IMR-90 (cell line): Measurements from ENCODE around the gene CFAP119.

Experiments
- BHLHE40 ChIP-seq: fragments of 150-350 bp; IDR thresholded peaks from 2 replicates; pipeline ENCODE4 v1.6.1; 2016; ENCODE audit warnings: mild to moderate bottlenecking, low read depth, low read length
- CEBPB ChIP-seq: IDR thresholded peaks from 2 replicates; pipeline ENCODE4 v1.6.1; 2012; ENCODE audit warnings: low read depth, low read length, improper control_type of control experiment
- CHD1 ChIP-seq: IDR thresholded peaks from 2 replicates; pipeline ENCODE4 v1.6.1; 2012; ENCODE audit warnings: low read depth, low read length, improper control_type of control experiment
- FOS ChIP-seq: fragments of 150-350 bp; IDR thresholded peaks from 2 replicates; pipeline ENCODE4 v1.6.1; 2016; ENCODE audit warnings: low read depth, low read length
- MXI1 ChIP-seq: IDR thresholded peaks from 2 replicates; pipeline ENCODE4 v1.6.1; 2012; ENCODE audit warnings: low read depth, mild to moderate bottlenecking, low read length, moderate library complexity, borderline replicate concordance
- POLR2A ChIP-seq: IDR thresholded peaks from 2 replicates; pipeline ENCODE4 v1.6.1; 2012; ENCODE audit warnings: mild to moderate bottlenecking, low read depth, low read length
- RAD21 ChIP-seq: IDR thresholded peaks from 2 replicates; pipeline ENCODE4 v1.6.1; 2012; ENCODE audit warnings: low read length, improper control_type of control experiment
- SMC3 ChIP-seq: fragments of 150-350 bp; IDR thresholded peaks from 2 replicates; pipeline ENCODE4 v1.6.1; 2016; ENCODE audit warnings: low read depth, mild to moderate bottlenecking, antibody characterized with exemption, low read length, moderate library complexity
- TF ChIP-seq, protein P1 (sequence below): conservative IDR thresholded peaks from 2 replicates; pipeline ENCODE4 v1.5.1; 2012; ENCODE audit warnings: mild to moderate bottlenecking, low read depth, low read length, improper control_type of control experiment
- TF ChIP-seq, protein P2 (sequence below): fragments of 150-350 bp; IDR thresholded peaks from 2 replicates; pipeline ENCODE4 v1.6.1; 2017; ENCODE audit warnings: mild to moderate bottlenecking, antibody characterized with exemption, low read length, low read depth
- TF ChIP-seq, protein P3 (sequence below): fragments of 150-350 bp; IDR thresholded peaks from 2 replicates; pipeline ENCODE4 v1.6.1; 2016; ENCODE audit warnings: low read depth, mild to moderate bottlenecking, low read length, moderate library complexity, borderline replicate concordance

DNA sequence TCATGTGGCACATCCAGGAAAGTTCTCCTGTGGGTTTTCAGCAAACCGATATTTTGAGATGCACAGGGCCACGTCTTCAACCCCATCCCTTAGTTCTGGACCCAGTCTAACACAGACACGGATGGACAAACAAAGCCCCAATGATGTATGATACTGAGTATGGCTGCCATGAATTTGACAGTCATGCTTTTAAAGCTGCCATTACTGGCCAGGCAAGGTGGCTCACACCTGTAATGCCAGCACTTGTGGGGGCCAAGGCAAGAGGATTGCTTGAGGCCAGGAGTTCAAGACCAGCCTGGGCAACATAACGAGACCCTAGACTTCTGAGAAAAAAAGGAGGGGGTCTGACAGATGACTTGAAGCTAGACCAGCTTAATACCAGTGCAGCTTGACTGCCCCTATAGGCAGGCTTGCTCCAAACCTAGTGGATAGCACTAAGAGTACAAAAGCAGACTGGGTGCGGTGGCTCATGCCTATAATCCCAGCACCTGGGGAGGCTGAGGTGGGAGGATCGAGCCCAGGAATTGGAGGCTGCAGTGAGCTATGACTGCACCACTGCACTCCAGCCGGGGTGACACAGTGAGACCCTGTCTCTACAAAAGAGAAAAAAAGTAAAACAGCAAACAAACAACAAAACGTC lies 35.9 kb upstream of the CFAP119 start:
- TF ChIP-seq, protein P1, sequence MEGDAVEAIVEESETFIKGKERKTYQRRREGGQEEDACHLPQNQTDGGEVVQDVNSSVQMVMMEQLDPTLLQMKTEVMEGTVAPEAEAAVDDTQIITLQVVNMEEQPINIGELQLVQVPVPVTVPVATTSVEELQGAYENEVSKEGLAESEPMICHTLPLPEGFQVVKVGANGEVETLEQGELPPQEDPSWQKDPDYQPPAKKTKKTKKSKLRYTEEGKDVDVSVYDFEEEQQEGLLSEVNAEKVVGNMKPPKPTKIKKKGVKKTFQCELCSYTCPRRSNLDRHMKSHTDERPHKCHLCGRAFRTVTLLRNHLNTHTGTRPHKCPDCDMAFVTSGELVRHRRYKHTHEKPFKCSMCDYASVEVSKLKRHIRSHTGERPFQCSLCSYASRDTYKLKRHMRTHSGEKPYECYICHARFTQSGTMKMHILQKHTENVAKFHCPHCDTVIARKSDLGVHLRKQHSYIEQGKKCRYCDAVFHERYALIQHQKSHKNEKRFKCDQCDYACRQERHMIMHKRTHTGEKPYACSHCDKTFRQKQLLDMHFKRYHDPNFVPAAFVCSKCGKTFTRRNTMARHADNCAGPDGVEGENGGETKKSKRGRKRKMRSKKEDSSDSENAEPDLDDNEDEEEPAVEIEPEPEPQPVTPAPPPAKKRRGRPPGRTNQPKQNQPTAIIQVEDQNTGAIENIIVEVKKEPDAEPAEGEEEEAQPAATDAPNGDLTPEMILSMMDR = no peak
- TF ChIP-seq, protein P2, sequence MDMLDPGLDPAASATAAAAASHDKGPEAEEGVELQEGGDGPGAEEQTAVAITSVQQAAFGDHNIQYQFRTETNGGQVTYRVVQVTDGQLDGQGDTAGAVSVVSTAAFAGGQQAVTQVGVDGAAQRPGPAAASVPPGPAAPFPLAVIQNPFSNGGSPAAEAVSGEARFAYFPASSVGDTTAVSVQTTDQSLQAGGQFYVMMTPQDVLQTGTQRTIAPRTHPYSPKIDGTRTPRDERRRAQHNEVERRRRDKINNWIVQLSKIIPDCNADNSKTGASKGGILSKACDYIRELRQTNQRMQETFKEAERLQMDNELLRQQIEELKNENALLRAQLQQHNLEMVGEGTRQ = no peak
- no peak for TF ChIP-seq RAD21
- no peak for TF ChIP-seq POLR2A
- TF ChIP-seq MXI1 = no peak
- TF ChIP-seq, protein P3, sequence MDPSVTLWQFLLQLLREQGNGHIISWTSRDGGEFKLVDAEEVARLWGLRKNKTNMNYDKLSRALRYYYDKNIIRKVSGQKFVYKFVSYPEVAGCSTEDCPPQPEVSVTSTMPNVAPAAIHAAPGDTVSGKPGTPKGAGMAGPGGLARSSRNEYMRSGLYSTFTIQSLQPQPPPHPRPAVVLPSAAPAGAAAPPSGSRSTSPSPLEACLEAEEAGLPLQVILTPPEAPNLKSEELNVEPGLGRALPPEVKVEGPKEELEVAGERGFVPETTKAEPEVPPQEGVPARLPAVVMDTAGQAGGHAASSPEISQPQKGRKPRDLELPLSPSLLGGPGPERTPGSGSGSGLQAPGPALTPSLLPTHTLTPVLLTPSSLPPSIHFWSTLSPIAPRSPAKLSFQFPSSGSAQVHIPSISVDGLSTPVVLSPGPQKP = no peak
- TF ChIP-seq SMC3 = no peak
- TF ChIP-seq BHLHE40 = no peak
- no peak for TF ChIP-seq FOS
- TF ChIP-seq CEBPB = no peak
- TF ChIP-seq CHD1 = no peak
